ENCODE results near the gene TEX2.
"Not testable (repeated sequence)": the region's sequence is repeated elsewhere in the genome, so short reads cannot be mapped to it uniquely, and the experiment has no call there.

TEX2 gene

GRCh38 chr17:64232466-64233262 lies 30.4 kb downstream of the TEX2 start:
- DNase-seq, result no peak

- no peak for DNase-seq
Measured at GRCh38 chr17:64231567-64232141, 31.4 kb downstream of the TEX2 start.

DNA sequence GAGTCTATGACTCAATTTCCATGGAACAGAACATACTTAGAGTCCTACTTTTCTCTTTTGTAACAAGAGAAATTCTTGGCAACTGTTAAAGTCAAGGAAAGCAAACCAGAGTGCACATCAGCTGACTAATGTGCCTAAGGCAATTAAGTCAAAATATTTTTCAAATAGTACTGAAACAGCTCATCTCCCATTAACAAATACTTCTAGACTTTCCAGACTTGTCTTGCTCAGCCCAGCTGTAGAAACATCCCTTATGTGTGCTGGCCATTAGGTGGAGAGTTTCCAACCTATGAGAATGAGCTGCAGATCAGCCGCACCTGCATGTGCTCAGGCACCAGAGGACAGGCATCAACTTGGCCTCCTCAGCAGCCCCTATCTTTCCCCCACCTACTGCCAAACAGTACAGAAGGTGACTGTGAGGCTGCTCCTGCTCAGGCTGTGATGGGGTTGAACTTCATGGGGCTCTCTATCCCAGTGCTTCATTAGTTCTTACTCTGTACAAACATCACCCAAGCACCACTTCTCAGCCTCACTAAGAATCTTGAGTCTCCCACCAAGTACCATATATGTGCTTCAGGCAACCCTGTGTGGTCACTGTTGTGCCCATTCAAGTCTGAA lies 32.2 kb downstream of the TEX2 start:
- no peak for DNase-seq

- no peak for DNase-seq
Measured at GRCh38 chr17:64229815-64230728, 33.0 kb downstream of the TEX2 start.

GRCh38 chr17:64226132-64226531 lies 36.9 kb downstream of the TEX2 start:
- no peak for DNase-seq

DNA sequence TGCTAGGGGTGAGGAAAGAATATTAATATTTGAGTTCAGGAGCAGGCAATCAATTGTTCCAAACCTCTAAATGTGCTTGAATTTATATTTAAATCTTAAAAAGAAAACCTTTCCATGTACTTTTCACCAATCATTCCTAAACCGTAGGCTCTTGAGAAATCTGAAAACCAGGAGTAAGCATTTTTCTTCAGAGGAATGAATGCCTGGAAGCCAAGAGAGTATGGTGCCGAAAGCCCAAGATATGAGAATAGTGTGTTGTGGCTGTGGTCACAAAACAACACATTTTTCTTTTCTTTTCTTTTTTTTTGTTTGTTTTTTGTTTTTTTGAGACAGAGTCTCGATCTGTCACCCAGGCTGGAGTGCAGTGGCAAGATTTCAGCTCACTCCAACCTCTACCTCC lies 37.6 kb downstream of the TEX2 start:
- DNase-seq, result no peak

DNA sequence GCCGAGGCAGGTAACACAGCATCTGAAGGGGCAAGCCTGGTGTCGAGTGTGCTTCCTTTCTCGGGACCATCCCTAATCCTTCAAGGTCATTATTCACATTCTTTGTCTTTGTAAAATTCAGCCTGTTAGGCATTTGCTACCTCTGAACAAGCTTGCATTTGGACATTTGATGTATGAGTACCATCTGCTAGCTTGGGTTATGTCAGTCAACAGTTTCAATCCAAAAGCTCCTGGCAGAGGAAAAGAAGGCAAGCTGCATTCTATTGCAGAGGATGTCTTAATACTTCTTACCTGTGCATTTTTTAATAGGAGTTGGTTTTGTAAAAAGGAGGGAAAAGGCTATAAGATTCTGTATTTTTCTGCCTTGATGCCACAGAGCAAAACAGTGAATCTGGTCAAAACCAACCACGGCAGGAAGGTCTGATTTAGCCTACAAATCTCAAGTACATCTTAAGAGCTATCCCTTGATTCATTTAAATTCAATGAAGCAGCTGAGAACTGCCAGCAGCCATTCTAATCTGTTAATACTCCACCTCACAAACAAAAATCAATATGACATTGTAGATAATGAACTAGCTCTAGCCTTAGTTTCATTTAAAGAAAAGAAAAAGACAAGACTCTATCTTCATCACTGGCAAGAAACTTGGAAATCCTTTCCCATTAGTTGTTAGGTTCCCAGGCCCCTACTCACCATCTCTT lies 39.0 kb downstream of the TEX2 start:
- DNase-seq, result no peak

- no peak for DNase-seq
Measured at GRCh38 chr17:64223283-64223682, 39.8 kb downstream of the TEX2 start.

- no peak for DNase-seq
Measured at GRCh38 chr17:64221679-64222078, 41.4 kb downstream of the TEX2 start.

GRCh38 chr17:64220604-64221003 lies 42.5 kb downstream of the TEX2 start:
- DNase-seq, result not testable (repeated sequence)

DNA sequence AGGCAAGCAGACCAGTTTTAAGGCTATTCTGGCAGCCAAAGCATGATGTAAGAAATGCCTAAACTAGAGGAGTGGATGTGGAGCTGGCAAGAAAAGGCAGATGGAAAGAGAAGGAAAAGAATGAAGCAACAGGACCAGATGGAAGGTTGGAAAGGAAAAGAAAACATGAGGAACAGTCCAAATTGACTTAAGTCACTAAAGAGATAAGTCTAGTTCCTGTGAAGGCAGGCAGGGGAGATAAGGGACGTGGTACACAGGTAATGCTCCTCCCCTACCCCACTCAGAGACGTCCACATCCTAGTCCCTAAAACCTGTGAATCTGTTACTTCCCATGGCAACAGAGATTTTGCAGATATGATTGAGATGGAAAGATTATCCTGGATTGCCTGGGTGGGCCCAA lies 43.5 kb downstream of the TEX2 start:
- no peak for DNase-seq

DNA sequence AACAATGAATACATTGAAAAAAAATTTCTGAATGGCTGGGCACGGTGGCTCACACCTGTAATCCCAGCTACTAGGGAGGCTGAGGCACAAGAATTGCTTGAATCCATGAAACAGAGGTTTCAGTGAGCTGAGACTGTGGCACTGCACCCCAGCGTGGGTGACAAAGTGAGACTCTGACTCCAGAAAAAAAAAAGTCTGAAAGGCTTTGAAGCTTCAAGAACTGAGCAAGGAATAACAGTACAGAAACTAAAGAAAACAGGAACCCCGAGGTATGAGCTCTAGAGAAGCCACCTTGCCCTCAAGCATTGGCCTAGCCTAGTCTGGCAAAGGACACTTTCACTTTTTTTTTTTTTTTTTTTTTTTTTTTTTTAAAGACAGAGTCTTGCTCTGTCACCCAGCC lies 45.0 kb downstream of the TEX2 start:
- DNase-seq, result no peak

DNA sequence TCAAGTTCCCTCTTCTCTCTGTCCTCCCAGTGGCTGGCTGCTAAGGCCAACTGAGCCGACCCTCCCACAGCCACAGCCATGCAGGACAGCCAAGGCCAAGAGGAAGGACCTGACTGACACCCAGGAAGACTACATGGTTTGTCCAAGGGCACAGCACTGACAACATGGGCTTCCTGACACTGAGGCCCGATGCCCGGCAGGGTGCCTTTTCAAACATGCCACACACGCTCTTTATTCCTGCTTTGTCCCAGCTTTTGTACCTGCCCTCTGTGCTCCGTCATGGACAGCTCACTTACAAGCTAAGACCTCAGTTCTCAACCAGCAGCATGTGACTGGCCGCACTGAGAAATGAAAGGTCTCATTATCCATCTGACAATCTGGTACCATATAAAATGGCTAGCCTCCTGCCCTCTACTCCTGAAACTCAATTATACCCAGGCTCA lies 45.8 kb downstream of the TEX2 start:
- DNase-seq, result no peak

- no peak for DNase-seq
Measured at GRCh38 chr17:64216338-64217248, 46.5 kb downstream of the TEX2 start.

GRCh38 chr17:64216000-64216337 lies 47.1 kb downstream of the TEX2 start:
- no peak for DNase-seq

DNA sequence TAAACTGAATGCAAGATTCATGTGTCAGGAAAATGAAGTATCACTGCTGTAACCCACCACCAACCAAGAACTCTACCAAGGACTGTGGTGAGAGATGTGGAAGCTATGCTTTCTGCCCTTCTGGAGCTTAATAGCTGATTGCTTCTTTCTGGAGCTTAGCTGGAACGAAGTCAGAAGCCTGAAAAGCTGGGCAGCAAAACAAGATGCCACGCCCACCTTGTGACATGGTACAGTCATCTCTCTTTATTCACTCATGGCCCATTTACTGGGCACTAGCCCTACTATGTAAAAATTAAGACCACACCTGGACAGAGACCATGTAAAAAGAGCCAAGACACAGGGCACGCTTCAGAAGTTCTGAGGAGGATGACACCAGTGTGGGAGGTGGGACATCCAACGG lies 48.1 kb downstream of the TEX2 start:
- no peak for DNase-seq

DNA sequence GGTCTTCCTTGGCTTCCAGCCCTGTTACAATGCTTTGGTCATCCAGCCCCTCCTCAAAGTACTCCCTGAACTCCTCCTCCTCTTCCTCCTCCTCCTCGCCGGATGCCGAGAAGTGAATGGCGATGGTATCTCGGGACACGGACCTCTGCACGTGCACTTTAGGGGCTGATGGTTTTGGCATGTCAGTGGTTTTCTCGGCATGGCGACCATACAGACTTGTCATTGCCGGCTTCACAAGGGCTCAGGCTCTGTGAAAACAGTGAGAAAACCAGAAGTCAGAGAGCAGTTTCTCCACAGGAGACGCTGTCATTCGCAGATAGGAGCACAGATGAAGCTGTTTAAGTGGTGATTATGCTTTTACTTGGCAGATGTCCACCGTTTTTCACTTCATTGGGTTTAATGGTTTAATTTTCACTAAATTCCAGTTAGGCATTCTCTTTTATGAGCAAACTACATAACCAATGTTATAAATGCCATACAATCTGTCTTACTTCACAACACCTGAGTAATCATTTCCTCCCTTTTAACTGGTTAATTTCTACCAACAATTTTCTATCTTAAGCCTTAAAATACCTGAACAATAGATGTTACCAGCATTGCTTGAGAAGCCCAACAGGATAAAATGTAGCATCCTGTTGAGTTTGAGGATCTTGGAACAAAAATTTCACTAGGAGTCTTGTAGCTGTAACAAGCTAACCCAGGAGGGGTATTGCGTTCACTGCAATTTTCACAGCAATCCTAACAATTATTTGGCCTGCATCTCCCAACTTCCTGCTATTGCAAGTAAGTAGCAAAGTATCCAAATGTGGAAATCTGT lies 48.9 kb downstream of the TEX2 start:
- no peak for DNase-seq

DNA sequence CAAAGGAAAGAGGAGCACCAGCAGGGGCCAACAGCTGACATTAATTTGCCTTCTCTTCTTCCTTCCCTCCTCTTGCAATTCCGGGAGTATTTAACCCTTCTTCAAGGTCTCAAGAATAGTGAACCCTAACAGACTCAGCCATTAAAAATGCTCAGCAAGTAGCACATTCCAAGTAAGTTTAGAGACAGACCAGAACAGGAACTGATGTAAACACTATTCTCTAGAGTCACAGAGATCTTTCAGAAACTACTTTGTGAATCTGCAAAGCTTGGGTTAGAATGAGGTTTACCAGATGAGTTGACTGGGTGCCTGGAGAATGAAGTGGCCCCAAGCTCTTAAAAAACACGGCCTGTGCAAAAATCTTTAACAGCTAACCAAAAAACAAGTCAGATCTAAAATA lies 50.9 kb downstream of the TEX2 start:
- no peak for DNase-seq

DNA sequence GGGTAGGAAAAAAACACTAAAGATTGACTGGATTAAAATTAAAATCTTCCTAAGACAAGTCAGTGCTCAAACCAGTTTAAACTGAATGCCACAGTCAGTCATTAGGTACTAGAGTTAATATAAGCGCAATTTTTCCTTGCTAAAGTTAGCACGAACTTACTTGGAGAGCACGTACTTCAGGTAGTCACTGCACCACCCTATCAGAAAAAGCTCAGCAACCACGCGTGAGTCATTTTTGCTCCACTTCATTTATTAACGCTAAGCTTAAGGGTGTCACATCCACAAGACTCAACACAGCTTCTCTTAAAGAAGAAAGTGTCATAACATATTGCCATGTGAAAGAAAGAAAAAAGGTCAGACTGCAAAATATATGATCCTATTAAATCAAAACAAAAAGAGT lies 53.1 kb downstream of the TEX2 start:
- no peak for DNase-seq

- DNase-seq, result no peak
Measured at GRCh38 chr17:64209356-64209941, 53.6 kb downstream of the TEX2 start.
